ENCODE data around the gene SLC18A2. TPM values are rescaled to one million over a fixed set of nuclear protein-coding genes. Genes with fewer than 3 reads are reported as not detected.

Gene SLC18A2
- total RNA-seq, 1 experiment from 2014 or later: 4.0 TPM

GRCh38 chr10:117254338-117254737 is 13.4 kb downstream of the SLC18A2 start:
- Histone ChIP-seq H2AK5ac (ENCODE audit: insufficient read length, low read length) (no peak overlapping the region), H3K23ac (ENCODE audit: insufficient read length, low read depth, low read length) (no peak overlapping the region), H4K20me1 (ENCODE audit: control insufficient read depth, insufficient read depth, insufficient read length) (no peaks in the 10 kb centered on the region), H2BK20ac (ENCODE audit: low read depth, low read length, poor library complexity, severe bottlenecking) (no peak overlapping the region), H4K8ac (replicated peaks; ENCODE audit: insufficient read length, low read depth, low read length) (no peak overlapping the region), H2BK5ac (ENCODE audit: insufficient read length, low read length) (no peak overlapping the region), H4K5ac (ENCODE audit: insufficient read length, low read depth, low read length) (no peak overlapping the region), H3K27me3 (ENCODE audit: insufficient read depth, low read length) (no peaks in the 10 kb centered on the region), H3K18ac (ENCODE audit: insufficient read length, low read depth, low read length) (no peak overlapping the region), H3K9me3 (ENCODE audit: control insufficient read depth, low read depth, low read length) (no peaks in the 10 kb centered on the region), H3K4me1 (ENCODE audit: insufficient read depth, low read length) (no peaks in the 10 kb centered on the region), H3K4ac (ENCODE audit: low read depth, low read length) (no peak overlapping the region), H2BK15ac (ENCODE audit: low read depth, low read length) (no peak overlapping the region), H2AFZ (ENCODE audit: low read length) (no peak overlapping the region), H3K56ac (ENCODE audit: insufficient read length, low read depth, low read length) (no peak overlapping the region), H2BK12ac (ENCODE audit: insufficient read length, low read depth, low read length) (no peak overlapping the region), H3K79me2 (ENCODE audit: insufficient read depth, low read length) (no peaks in the 10 kb centered on the region), H3T11ph (ENCODE audit: low read length) (no peak overlapping the region), H4K91ac (ENCODE audit: insufficient read length, low read depth, low read length) (no peak overlapping the region), H3K4me2 (ENCODE audit: insufficient read depth, insufficient read length, low read length) (no peak overlapping the region), H3K14ac (ENCODE audit: insufficient read depth, low read length) (no peak overlapping the region), H3K79me1 (ENCODE audit: insufficient read depth, low read depth, low read length, poor library complexity, severe bottlenecking) (no peaks in the 10 kb centered on the region), H3K23me2 (ENCODE audit: insufficient read length, low read depth, low read length, poor library complexity, severe bottlenecking) (no peaks in the 10 kb centered on the region), H3K27ac (ENCODE audit: insufficient read length, low read depth, low read length) (no peak overlapping the region), H3K9ac (ENCODE audit: extremely low read depth, insufficient read length, low read length) (no peak overlapping the region), H2BK120ac (ENCODE audit: low read depth, low read length, poor library complexity, severe bottlenecking) (no peak overlapping the region)
- no peaks in the 10 kb centered on the region for H3K27me3 Mint-ChIP-seq (ENCODE audit: low read depth)
- no peaks in the 10 kb centered on the region for H3K9me3 Mint-ChIP-seq
- TF ChIP-seq CTCF (conservative IDR thresholded peaks at IDR 0.05): no peak
- no peaks in the 10 kb centered on the region for H3K36me3 Mint-ChIP-seq (ENCODE audit: insufficient read depth in 1 of 3, low read depth in 3 of 3)
- WGBS (ENCODE audit: extremely low coverage, insufficient read length, low lambda C conversion rate): no CpG with 5 or more reads among the region's 9 CpGs
- H3K4me1 Mint-ChIP-seq: peaks cover 16 to 29% of the 10 kb centered on the region in 2 experiments
- H3K4me3 Mint-ChIP-seq: no peak overlapping the region
- no peak overlapping the region for H3K27ac Mint-ChIP-seq
- peak; percentile 15 for DNase-seq

Data from H9 (cell line).